ENCODE results near the gene NUAK2.
A peak's percentile ranks its signal among the peaks of the same experiment; 100 is the strongest.

The NUAK2 gene

GRCh38 chr1:205261946-205262691, 59.4 kb downstream of the NUAK2 start:
- POLR2A ChIA-PET: interaction anchor here (1.1 kb wide), 1 partner anchor 140 kb away, joined by 3 read pairs; the partner anchor contains the start of gene RBBP5
- no peak for DNase-seq (ENCODE audit: extremely low spot score)
- no peak for TF ChIP-seq ZNF384 (IDR thresholded peaks at IDR 0.05)
- no peak for TF ChIP-seq ARNT (IDR thresholded peaks at IDR 0.05)
- no peak for TF ChIP-seq TARDBP (IDR thresholded peaks at IDR 0.05)
- TF ChIP-seq FOXK2 (IDR thresholded peaks at IDR 0.05): no peak
- TF ChIP-seq PKNOX1 (IDR thresholded peaks at IDR 0.05): no peak
- no peak for TF ChIP-seq SUZ12 (IDR thresholded peaks at IDR 0.05)
- no peak for TF ChIP-seq FOXM1 (IDR thresholded peaks at IDR 0.05; ENCODE audit: borderline replicate concordance)
- no peak for TF ChIP-seq BHLHE40 (IDR thresholded peaks at IDR 0.05; ENCODE audit: borderline replicate concordance)
- TF ChIP-seq LEF1 (IDR thresholded peaks at IDR 0.05; ENCODE audit: borderline replicate concordance): no peak
- CTCF ChIA-PET: interaction anchor here (0.6 to 1.5 kb wide), 6 partner anchors 12 to 201 kb away, joined by 3 to 5 read pairs (median 4); no protein-coding TSS in a partner anchor

- peak; percentile 28; the same call in 1 of the 2 replicates for TF ChIP-seq ZNF384 (IDR thresholded peaks at IDR 0.05)
- no peak for TF ChIP-seq CTBP1 (IDR thresholded peaks at IDR 0.05; ENCODE audit: borderline replicate concordance)
- no peak for DNase-seq (ENCODE audit: extremely low spot score)
- POLR2A ChIA-PET: interaction anchor here (1.1 kb wide), 1 partner anchor 139 kb away, joined by 3 read pairs; the partner anchor contains the start of gene RBBP5
- CTCF ChIA-PET: interaction anchor here (0.5 to 1.5 kb wide), 7 partner anchors 13 to 514 kb away, joined by 3 to 9 read pairs (median 5); no protein-coding TSS in a partner anchor
Observed at GRCh38 chr1:205260948-205261732, 60.4 kb downstream of the NUAK2 start.

DNA sequence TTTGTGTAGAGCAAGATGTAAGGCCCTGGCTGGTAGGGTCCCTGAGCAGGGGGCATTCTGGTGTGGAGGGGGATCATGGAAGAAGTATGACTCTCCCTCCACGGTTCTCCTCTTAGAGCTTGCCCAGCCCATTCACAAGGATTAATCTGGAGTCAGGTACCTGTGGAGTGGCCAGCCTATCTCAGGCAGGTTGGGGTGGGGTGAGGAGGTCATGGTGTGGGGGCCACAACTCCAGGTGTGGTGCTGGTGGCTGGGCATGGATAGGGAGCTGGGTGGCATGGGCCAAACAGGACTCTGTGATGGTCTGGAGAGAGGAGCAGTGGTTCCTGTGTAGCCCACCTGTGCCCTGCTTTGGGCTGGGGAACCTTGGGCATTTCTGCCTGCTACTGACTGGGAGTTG, 61.5 kb downstream of the NUAK2 start:
- ChIA-PET POLR2A (no interaction called here), CTCF (interaction anchor here (0.7 to 1.5 kb wide), 3 partner anchors 13 to 271 kb away, joined by 3 to 9 read pairs (median 4); no protein-coding TSS in a partner anchor)
- DNase-seq (ENCODE audit: extremely low spot score): no peak
- no peak for TF ChIP-seq NFRKB (IDR thresholded peaks at IDR 0.05)

DNA sequence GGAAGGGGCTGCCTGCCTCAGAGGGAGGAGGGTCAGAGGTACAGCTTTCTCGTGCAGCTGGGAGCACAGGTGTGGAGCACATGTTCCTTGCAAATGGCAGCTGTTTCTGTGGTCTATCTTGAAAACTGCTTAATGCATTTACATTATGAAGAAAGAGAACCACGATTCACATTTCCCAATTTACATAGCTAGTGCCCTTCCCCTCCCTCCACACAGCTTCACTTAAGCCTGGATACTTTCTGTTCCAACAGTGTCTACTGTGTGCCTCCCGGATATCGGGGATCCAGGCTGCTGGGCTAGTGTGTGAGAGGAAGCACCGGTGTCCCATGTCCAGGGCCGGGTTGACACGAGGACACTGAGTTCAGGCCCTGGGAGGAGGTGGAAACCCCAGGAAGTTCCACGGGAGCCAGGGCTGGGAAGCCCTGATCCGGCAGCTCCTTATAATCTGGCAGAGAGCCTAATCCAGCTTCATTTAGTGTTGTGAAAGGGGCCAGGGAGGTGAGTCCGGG, 62.2 kb downstream of the NUAK2 start:
- TF ChIP-seq FOXM1 (IDR thresholded peaks at IDR 0.05; ENCODE audit: borderline replicate concordance): no peak
- TF ChIP-seq SP1 (IDR thresholded peaks at IDR 0.05): no peak
- no peak for TF ChIP-seq TARDBP (IDR thresholded peaks at IDR 0.05)
- no peak for TF ChIP-seq SUZ12 (IDR thresholded peaks at IDR 0.05)
- no peak for TF ChIP-seq HDGF (IDR thresholded peaks at IDR 0.05; ENCODE audit: borderline replicate concordance)
- no peak for TF ChIP-seq L3MBTL2 (conservative IDR thresholded peaks at IDR 0.05)
- no peak for TF ChIP-seq ELF4 (IDR thresholded peaks at IDR 0.05)
- TF ChIP-seq FOXK2 (IDR thresholded peaks at IDR 0.05): no peak
- TF ChIP-seq ARNT (IDR thresholded peaks at IDR 0.05): no peak
- DNase-seq (ENCODE audit: extremely low spot score): no peak
- ChIA-PET CTCF (interaction anchor here (0.7 to 1.5 kb wide), 3 partner anchors 14 to 270 kb away, joined by 3 to 9 read pairs (median 4); no protein-coding TSS in a partner anchor), POLR2A (no interaction called here)

- CTCF ChIA-PET: interaction anchor here (0.6 to 1.0 kb wide), 2 partner anchors 42 to 269 kb away, joined by 3 to 4 read pairs; no protein-coding TSS in a partner anchor
- DNase-seq (ENCODE audit: extremely low spot score): no peak
Observed at GRCh38 chr1:205258719-205259118, 62.8 kb downstream of the NUAK2 start.

DNA sequence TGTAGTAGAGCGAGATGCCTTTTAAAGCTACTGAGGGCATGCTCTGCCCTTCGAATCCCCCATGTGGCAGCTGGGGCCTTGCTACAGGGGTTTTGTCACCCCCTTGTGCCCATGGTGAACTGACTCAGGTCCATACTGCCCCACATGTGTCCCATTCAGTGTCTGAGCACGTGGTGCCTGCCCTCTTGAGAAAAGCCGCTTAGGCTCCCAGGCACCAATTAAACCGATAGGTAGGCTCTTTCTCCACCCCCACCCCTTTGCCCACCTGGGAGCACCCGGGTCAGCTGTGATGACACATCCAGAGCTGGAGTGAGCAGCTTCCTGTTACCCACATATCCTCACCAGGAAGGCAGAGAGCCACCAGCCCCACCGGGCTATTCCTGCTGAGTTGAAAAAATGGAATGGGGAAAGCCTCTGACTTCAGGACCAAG, 63.3 kb downstream of the NUAK2 start:
- POLR2A ChIA-PET: interaction anchor here (0.7 to 1.1 kb wide), 2 partner anchors 30 to 137 kb away, joined by 3 read pairs; partner anchors contain the start of genes RBBP5 and TMCC2
- TF ChIP-seq FOXM1 (IDR thresholded peaks at IDR 0.05; ENCODE audit: borderline replicate concordance) (no peak), HDGF (IDR thresholded peaks at IDR 0.05; ENCODE audit: borderline replicate concordance) (no peak), ARNT (IDR thresholded peaks at IDR 0.05) (no peak), ZNF384 (IDR thresholded peaks at IDR 0.05) (no peak)
- CTCF ChIA-PET: interaction anchor here (0.5 kb wide), 1 partner anchor 91 kb away, joined by 4 read pairs; no protein-coding TSS in a partner anchor
- no peak for DNase-seq (ENCODE audit: extremely low spot score)

More at GRCh38 chr1:205258719-205259118, 62.8 kb downstream of the NUAK2 start:
- POLR2A ChIA-PET: interaction anchor here (0.7 to 1.1 kb wide), 2 partner anchors 31 to 137 kb away, joined by 3 read pairs; partner anchors contain the start of genes RBBP5 and TMCC2
- TF ChIP-seq HDGF (IDR thresholded peaks at IDR 0.05; ENCODE audit: borderline replicate concordance): no peak
- no peak for TF ChIP-seq ELF4 (IDR thresholded peaks at IDR 0.05)
- TF ChIP-seq ARNT (IDR thresholded peaks at IDR 0.05): no peak
- no peak for TF ChIP-seq ZNF384 (IDR thresholded peaks at IDR 0.05)
- TF ChIP-seq BHLHE40 (IDR thresholded peaks at IDR 0.05; ENCODE audit: borderline replicate concordance): no peak
- TF ChIP-seq FOXA1 (IDR thresholded peaks at IDR 0.05): no peak
- no peak for TF ChIP-seq L3MBTL2 (conservative IDR thresholded peaks at IDR 0.05)
- TF ChIP-seq CTBP1 (IDR thresholded peaks at IDR 0.05; ENCODE audit: borderline replicate concordance): no peak

DNA sequence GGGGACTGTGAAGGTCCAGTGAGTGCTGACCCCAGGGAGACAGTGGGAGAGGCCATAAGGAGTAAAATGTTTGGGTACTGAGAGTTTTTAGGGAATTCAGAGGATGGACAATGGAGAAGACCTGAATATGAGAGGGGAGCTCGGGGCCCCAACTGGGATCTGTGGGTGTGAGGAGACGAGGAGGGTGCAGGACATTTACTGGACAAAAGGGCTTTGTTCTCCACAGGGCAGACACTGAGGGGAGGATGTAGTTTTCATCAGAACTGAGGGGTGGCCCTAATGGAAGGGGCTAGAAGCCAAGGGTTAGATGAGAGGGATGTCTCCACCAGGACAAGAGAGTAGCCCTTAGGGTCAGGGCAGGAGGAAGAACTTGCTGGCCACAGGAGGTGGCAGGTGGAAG, 63.8 kb downstream of the NUAK2 start:
- ChIA-PET CTCF (interaction anchor here (0.5 kb wide), 1 partner anchor 92 kb away, joined by 4 read pairs; no protein-coding TSS in a partner anchor), POLR2A (interaction anchor here (0.7 kb wide), 1 partner anchor 30 kb away, joined by 3 read pairs; the partner anchor contains the start of gene TMCC2)
- TF ChIP-seq HDGF (IDR thresholded peaks at IDR 0.05; ENCODE audit: borderline replicate concordance) (no peak), ARNT (IDR thresholded peaks at IDR 0.05) (no peak)
- DNase-seq (ENCODE audit: extremely low spot score): no peak

All from HEK293T (cell line).